Right atrium auricular region (tissue), 2 donors: ENCODE results near the gene NDUFA13. TPM values are rescaled to one million over a fixed set of nuclear protein-coding genes. Genes with fewer than 3 reads are reported as not detected.
"Not testable (repeated sequence)": the region's sequence is repeated elsewhere in the genome, so short reads cannot be mapped to it uniquely, and the experiment has no call there.

Experiments
- DNase-seq: peaks from one replicate; pipeline ENCODE4 v3.0.0-alpha.2; 2019; ENCODE audit warnings: low spot score
- H3K27ac ChIP-seq, 2 donors: fragments of 200-600 bp; sonication (generic); 1 replicate in 1 of 2; 2 replicates in 1 of 2; pipeline ENCODE4 v1.5.1; 2016 to 2019
- H3K27me3 ChIP-seq, 2 donors: fragments of 200-600 bp; sonication (generic); one replicate each; pipeline versions ENCODE4 v1.5.1 to v1.6.0; 2017 to 2019
- H3K36me3 ChIP-seq: fragments of 200-600 bp; sonication (generic); one replicate; pipeline ENCODE4 v1.5.1; 2016
- H3K4me1 ChIP-seq, 2 donors: fragments of 200-600 bp; sonication (generic); one replicate each; pipeline versions ENCODE4 v1.5.1 to v1.6.0; 2017 to 2019
- H3K4me3 ChIP-seq, 2 donors: fragments of 200-600 bp; sonication (generic); 1 replicate in 1 of 2; 2 replicates in 1 of 2; pipeline ENCODE4 v1.5.1; 2017 to 2019; ENCODE audit warnings: mild to moderate bottlenecking in 1 of 2, moderate library complexity in 1 of 2
- H3K9me3 ChIP-seq, 2 donors: fragments of 200-600 bp; sonication (generic); one replicate each; pipeline ENCODE4 v1.5.1; 2019
- CTCF ChIP-seq, 2 donors: fragments of 200-600 bp; sonication (generic); IDR thresholded peaks; one replicate each; pipeline ENCODE4 v1.5.1; 2019; ENCODE audit warnings: antibody characterized with exemption in 2 of 2
- total RNA-seq, 2 donors: library from RNA; depleted of rRNA; stranded (reverse); fragments of >200 nt; gene quantifications; one replicate each; pipeline ENCODE4 v1.1.0, GENCODE V29; 2016

NDUFA13 gene
- 100 to 1,000 TPM in 1 of 2 donors, 10 to 100 TPM in 1; 59.3 to 198 TPM for total RNA-seq

GRCh38 chr19:19515642-19516519, at the start of gene NDUFA13:
TSS of gene NDUFA13 (plus strand) at chr19:19516225. CDS start at chr19:19516239, 14 bp downstream.
- DNase-seq = peak; percentile 95
- H3K4me1 ChIP-seq = peaks cover 0 to 42% of the 10 kb centered on the region in 2 donors
- peaks cover 9% of the 10 kb centered on the region for H3K36me3 ChIP-seq
- H3K9me3 ChIP-seq = no peaks in the 10 kb centered on the region
- no peak for TF ChIP-seq CTCF (IDR thresholded peaks at IDR 0.05)
- H3K27ac ChIP-seq = peak within 1 kb of the TSS; percentile 86 to 96
- H3K27me3 ChIP-seq = no peaks in the 10 kb centered on the region
- H3K4me3 ChIP-seq = peak within 1 kb of the TSS; percentile 65 to 75

GRCh38 chr19:19468424-19469050, 47.5 kb upstream of the NDUFA13 start:
- Histone ChIP-seq H3K4me1 (peaks cover 0 to 18% of the 10 kb centered on the region in 2 donors), H3K9me3 (peaks cover 11 to 21% of the 10 kb centered on the region in 2 donors), H3K36me3 (peaks cover 27% of the 10 kb centered on the region), H3K4me3 (no peak overlapping the region), H3K27me3 (no peaks in the 10 kb centered on the region), H3K27ac (no peak overlapping the region)
- TF ChIP-seq CTCF (IDR thresholded peaks at IDR 0.05) = no peak
- no peak for DNase-seq

- DNase-seq = no peak
Observed at GRCh38 chr19:19470579-19470978, 45.4 kb upstream of the NDUFA13 start.

GRCh38 chr19:19471682-19472081, 44.3 kb upstream of the NDUFA13 start:
- no peak overlapping the region for H3K4me3 ChIP-seq
- H3K4me1 ChIP-seq = peaks cover 0 to 11% of the 10 kb centered on the region in 2 donors
- H3K36me3 ChIP-seq = peaks cover 8% of the 10 kb centered on the region
- no peak for TF ChIP-seq CTCF (IDR thresholded peaks at IDR 0.05)
- no peak for DNase-seq
- H3K27ac ChIP-seq = no peak overlapping the region
- H3K27me3 ChIP-seq = no peaks in the 10 kb centered on the region
- H3K9me3 ChIP-seq = peaks cover 11 to 21% of the 10 kb centered on the region in 2 donors

More at GRCh38 chr19:19470579-19470978, 45.4 kb upstream of the NDUFA13 start:
- Histone ChIP-seq H3K4me1 (peaks cover 0 to 10% of the 10 kb centered on the region in 2 donors), H3K27me3 (no peaks in the 10 kb centered on the region), H3K9me3 (peaks cover 11 to 21% of the 10 kb centered on the region in 2 donors), H3K36me3 (peaks cover 19% of the 10 kb centered on the region), H3K4me3 (no peak overlapping the region), H3K27ac (no peak overlapping the region)
- no peak for TF ChIP-seq CTCF (IDR thresholded peaks at IDR 0.05)

GRCh38 chr19:19472106-19472505, 43.9 kb upstream of the NDUFA13 start:
- H3K27ac ChIP-seq = not testable (repeated sequence)

More at GRCh38 chr19:19472106-19472505, 43.9 kb upstream of the NDUFA13 start:
- Histone ChIP-seq H3K4me1 (peaks cover 0 to 11% of the 10 kb centered on the region in 2 donors), H3K9me3 (peaks cover 11 to 21% of the 10 kb centered on the region in 2 donors)
- not testable (repeated sequence) for H3K36me3 ChIP-seq, H3K27me3 ChIP-seq, DNase-seq, H3K4me3 ChIP-seq
